Right lobe of liver (tissue), 6 donors: Measurements from ENCODE around the gene ZRANB3. TPM values are rescaled to one million over a fixed set of nuclear protein-coding genes. Genes with fewer than 3 reads are reported as not detected.

Source experiments
- ATAC-seq, 4 donors: fragments of 200-7000 bp; cut with Tn5 transposase; one replicate each; pipeline ENCODE4 v1.9.1; 2020; ENCODE audit warnings: mild to moderate bottlenecking in 4 of 4, moderate library complexity in 4 of 4
- DNase-seq, 3 donors: peaks; one replicate each; pipeline ENCODE4 v3.0.0-alpha.2; 2020
- H3K27ac ChIP-seq, 3 donors: fragments of 200-600 bp; one replicate each; pipeline ENCODE4 v1.8.0; 2022
- H3K27me3 ChIP-seq, 2 donors: fragments of 200-600 bp; one replicate each; pipeline ENCODE4 v1.8.0; 2022
- H3K36me3 ChIP-seq, 4 donors: fragments of 200-600 bp; sonication (generic) in 1 of 4; one replicate each; pipeline versions ENCODE4 v1.5.1 to v1.8.0; 2017 to 2022; ENCODE audit warnings: control low read depth in 1 of 4
- H3K4me1 ChIP-seq, 4 donors: fragments of 200-600 bp; sonication (generic) in 1 of 4; one replicate each; pipeline versions ENCODE4 v1.5.1 to v1.8.0; 2017 to 2022; ENCODE audit warnings: control low read depth in 1 of 4
- H3K4me3 ChIP-seq, 3 donors: fragments of 200-600 bp; one replicate each; pipeline ENCODE4 v1.8.0; 2022
- H3K9me3 ChIP-seq, 4 donors: fragments of 200-600 bp; sonication (generic) in 1 of 4; one replicate each; pipeline versions ENCODE4 v1.5.1 to v1.8.0; 2017 to 2022; ENCODE audit warnings: control low read depth in 1 of 4
- POLR2A ChIP-seq: fragments of 450-650 bp; IDR thresholded peaks from one replicate; pipeline ENCODE4 v1.6.1; 2017; ENCODE audit warnings: antibody characterized with exemption, mild to moderate bottlenecking
- WGBS: methylation state at CpG from one replicate; pipeline ENCODE4 v1.1.6; 2018; ENCODE audit warnings: low coverage, low lambda C conversion rate; ENCODE audit not compliant: insufficient coverage; ENCODE audit errors: missing lambda C conversion rate; 5-methylcytosine and 5-hydroxymethylcytosine counted together
- intact Hi-C, 2 donors: fragments of 100-400 bp; cut with DNase I; formaldehyde crosslinking; loops; one replicate each; pipeline versions ENCODE4 v1.11.2 to v1.14.1; 2022
- total RNA-seq, 6 experiments: library from RNA; depleted of rRNA in 2 of 6; stranded (reverse); fragments of >200 nt in 2 of 6; fragmentation: NEBNext Ultra II Directional in 3 of 6; extraction: Animal tissue kit (Norgen Biotek cat#: 25700) in 3 of 6; gene quantifications; one replicate each; pipeline versions ENCODE4 v1.1.0 to v1.2.4, GENCODE V29; 2016 to 2023
- TF ChIP-seq, protein P1 (sequence below), 4 donors: fragments of 200-600 bp in 3 of 4; fragments of 450-650 bp in 1 of 4; IDR thresholded peaks; one replicate each; pipeline versions ENCODE4 v1.5.1 to v1.8.0; 2016 to 2022; ENCODE audit warnings: antibody characterized with exemption in 4 of 4, mild to moderate bottlenecking in 2 of 4
- donor health status: DM: no; HTN: yes; CAD: no.
- donor health status: DM: no; HTN: no; CAD: no.
- donor health status: DM: no; HTN: no; CAD: no.
- donor health status: DM: no; HTN: yes; CAD: no.
- donor health status: DM: no; HTN: yes; CAD: no.

ZRANB3 gene
- total RNA-seq, 6 experiments from 2014 or later = 3.3 to 5.6 (median 4.0) TPM

- 54% methylated on average over 2 of the region's 2 CpGs for WGBS
- Histone ChIP-seq H3K27ac (no peak overlapping the region), H3K4me3 (no peak overlapping the region), H3K9me3 (no peaks in the 10 kb centered on the region), H3K36me3 (no peaks in the 10 kb centered on the region), H3K4me1 (no peaks in the 10 kb centered on the region), H3K27me3 (no peaks in the 10 kb centered on the region)
- TF ChIP-seq, protein P1, sequence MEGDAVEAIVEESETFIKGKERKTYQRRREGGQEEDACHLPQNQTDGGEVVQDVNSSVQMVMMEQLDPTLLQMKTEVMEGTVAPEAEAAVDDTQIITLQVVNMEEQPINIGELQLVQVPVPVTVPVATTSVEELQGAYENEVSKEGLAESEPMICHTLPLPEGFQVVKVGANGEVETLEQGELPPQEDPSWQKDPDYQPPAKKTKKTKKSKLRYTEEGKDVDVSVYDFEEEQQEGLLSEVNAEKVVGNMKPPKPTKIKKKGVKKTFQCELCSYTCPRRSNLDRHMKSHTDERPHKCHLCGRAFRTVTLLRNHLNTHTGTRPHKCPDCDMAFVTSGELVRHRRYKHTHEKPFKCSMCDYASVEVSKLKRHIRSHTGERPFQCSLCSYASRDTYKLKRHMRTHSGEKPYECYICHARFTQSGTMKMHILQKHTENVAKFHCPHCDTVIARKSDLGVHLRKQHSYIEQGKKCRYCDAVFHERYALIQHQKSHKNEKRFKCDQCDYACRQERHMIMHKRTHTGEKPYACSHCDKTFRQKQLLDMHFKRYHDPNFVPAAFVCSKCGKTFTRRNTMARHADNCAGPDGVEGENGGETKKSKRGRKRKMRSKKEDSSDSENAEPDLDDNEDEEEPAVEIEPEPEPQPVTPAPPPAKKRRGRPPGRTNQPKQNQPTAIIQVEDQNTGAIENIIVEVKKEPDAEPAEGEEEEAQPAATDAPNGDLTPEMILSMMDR (IDR thresholded peaks at IDR 0.05) = peak; percentile 25 to 51 (median 38)
- TF ChIP-seq POLR2A = no peak
- intact Hi-C loops = no loop called here
- DNase-seq (no peak), ATAC-seq (peak; percentile 51 to 63 (median 58))
These were observed 57.5 kb downstream of the ZRANB3 start for GRCh38 chr2:135473567-135473966.

GRCh38 chr2:135471106-135471505 is 59.9 kb downstream of the ZRANB3 start:
- Histone ChIP-seq H3K27me3 (no peaks in the 10 kb centered on the region), H3K4me1 (no peaks in the 10 kb centered on the region), H3K4me3 (no peak overlapping the region), H3K36me3 (no peaks in the 10 kb centered on the region), H3K9me3 (no peaks in the 10 kb centered on the region), H3K27ac (no peak overlapping the region)
- DNase-seq (no peak), ATAC-seq (no peak)
- TF ChIP-seq, protein P1 (IDR thresholded peaks at IDR 0.05) = no peak
- no peak for TF ChIP-seq POLR2A
- intact Hi-C loops = no loop called here

DNA sequence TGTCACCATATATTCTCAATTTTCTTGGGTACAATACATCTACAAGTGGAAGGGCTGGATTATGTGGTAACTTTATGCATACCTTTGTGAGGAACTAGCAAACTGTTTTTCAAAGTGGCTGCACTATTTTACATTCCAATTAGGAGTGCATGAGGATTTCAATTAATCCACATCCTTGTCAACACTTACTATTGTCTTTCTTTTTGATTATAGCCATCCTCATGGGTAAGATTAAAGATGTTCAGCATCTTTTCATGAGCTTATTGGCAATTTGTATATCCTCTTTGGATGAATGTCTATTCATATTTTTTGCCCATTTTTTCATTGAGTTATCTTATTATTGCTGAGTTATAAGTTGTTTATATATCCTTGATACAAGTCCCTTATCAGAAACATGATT is 73.7 kb downstream of the ZRANB3 start:
- Histone ChIP-seq H3K9me3 (no peaks in the 10 kb centered on the region), H3K4me1 (no peaks in the 10 kb centered on the region), H3K4me3 (no peak overlapping the region), H3K27me3 (no peaks in the 10 kb centered on the region), H3K36me3 (no peaks in the 10 kb centered on the region), H3K27ac (no peak overlapping the region)
- DNase-seq (no peak), ATAC-seq (no peak)
- intact Hi-C loops = no loop called here
- TF ChIP-seq, protein P1 (IDR thresholded peaks at IDR 0.05) = no peak
- no peak for TF ChIP-seq POLR2A

DNA sequence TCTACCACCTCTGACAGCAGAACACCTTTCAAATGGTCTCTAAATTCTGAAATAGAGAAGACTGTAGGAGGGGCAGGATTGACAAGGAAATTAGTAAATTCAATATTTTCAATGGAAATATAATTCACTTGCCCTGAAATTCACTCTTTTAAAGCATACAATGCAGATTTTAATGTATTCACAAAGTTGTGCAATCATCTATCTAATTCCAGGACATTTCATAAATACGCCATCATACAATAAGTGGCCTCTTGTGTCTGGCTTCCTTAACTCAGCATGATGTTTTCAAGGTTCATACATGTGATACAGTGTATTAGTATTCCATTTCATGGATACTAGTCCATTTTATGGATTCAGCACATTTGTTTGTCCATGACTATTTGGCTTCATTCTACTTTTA is 74.2 kb downstream of the ZRANB3 start:
- no peak overlapping the region for H3K4me3 ChIP-seq
- no peak for ATAC-seq
- WGBS = 100% methylated on average over 1 of the region's 1 CpG
- intact Hi-C loops = no loop called here
- no peaks in the 10 kb centered on the region for H3K36me3 ChIP-seq
- H3K27me3 ChIP-seq = no peaks in the 10 kb centered on the region
- H3K27ac ChIP-seq = no peak overlapping the region
- H3K4me1 ChIP-seq = no peaks in the 10 kb centered on the region
- TF ChIP-seq, protein P1 (IDR thresholded peaks at IDR 0.05) = no peak
- TF ChIP-seq POLR2A = no peak
- DNase-seq = no peak
- H3K9me3 ChIP-seq = no peaks in the 10 kb centered on the region

DNA sequence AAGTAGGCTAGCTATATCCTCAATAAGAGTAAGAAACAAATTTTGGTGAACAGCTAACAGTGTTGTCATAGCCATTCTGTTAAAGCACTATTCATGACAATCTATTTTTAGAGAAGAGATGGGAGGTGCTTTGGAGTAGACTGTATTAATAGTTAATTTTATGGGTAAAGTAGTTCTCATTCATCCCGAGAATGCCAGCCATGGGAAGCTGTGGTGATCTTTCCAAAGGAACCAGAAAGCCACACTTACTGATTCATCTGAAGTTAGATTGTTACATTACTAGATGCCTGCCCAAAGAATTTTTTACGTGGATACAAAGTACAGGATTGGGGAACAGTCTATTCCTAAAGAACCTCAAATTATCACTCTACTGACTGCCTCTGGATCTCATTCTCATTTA is 74.6 kb downstream of the ZRANB3 start:
- H3K36me3 ChIP-seq = no peaks in the 10 kb centered on the region
- H3K9me3 ChIP-seq = no peaks in the 10 kb centered on the region
- intact Hi-C loops = no loop called here
- 89% methylated on average over 2 of the region's 2 CpGs for WGBS
- TF ChIP-seq POLR2A = no peak
- TF ChIP-seq, protein P1 (IDR thresholded peaks at IDR 0.05) = no peak
- H3K27ac ChIP-seq = no peak overlapping the region
- ATAC-seq (no peak), DNase-seq (no peak)
- H3K4me3 ChIP-seq = no peak overlapping the region
- H3K4me1 ChIP-seq = no peaks in the 10 kb centered on the region
- no peaks in the 10 kb centered on the region for H3K27me3 ChIP-seq
